Muscle layer of colon (tissue), 2 donors: Measurements from ENCODE around the gene CRYGA.

Source experiments
- H3K27ac ChIP-seq: one replicate; pipeline ENCODE4 v1.7.0; 2013; ENCODE audit warnings: low read depth, mild to moderate bottlenecking, low read length, moderate library complexity
- H3K27me3 ChIP-seq, 2 donors: one replicate each; pipeline ENCODE4 v1.7.0; 2013; ENCODE audit warnings: low read length in 2 of 2, mild to moderate bottlenecking in 2 of 2; ENCODE audit not compliant: insufficient read depth in 2 of 2, control insufficient read depth in 1 of 2
- H3K36me3 ChIP-seq: one replicate; pipeline ENCODE4 v1.7.0; 2013; ENCODE audit warnings: mild to moderate bottlenecking, low read length; ENCODE audit not compliant: insufficient read depth
- H3K4me1 ChIP-seq: one replicate; pipeline ENCODE4 v1.7.0; 2013; ENCODE audit warnings: mild to moderate bottlenecking, low read length; ENCODE audit not compliant: insufficient read depth
- H3K4me3 ChIP-seq, 2 donors: one replicate each; pipeline ENCODE4 v1.7.0; 2013; ENCODE audit warnings: low read length in 2 of 2, low read depth in 1 of 2, mild to moderate bottlenecking in 1 of 2, moderate library complexity in 1 of 2
- H3K9ac ChIP-seq: one replicate; pipeline ENCODE4 v1.7.0; 2013; ENCODE audit warnings: low read length
- H3K9me3 ChIP-seq: one replicate; pipeline ENCODE4 v1.7.0; 2013; ENCODE audit warnings: mild to moderate bottlenecking, low read length
- donor health status: abdominal sarcoma.
- donor health status: Adenocarcinoma of cecum.

Gene CRYGA, protein sequence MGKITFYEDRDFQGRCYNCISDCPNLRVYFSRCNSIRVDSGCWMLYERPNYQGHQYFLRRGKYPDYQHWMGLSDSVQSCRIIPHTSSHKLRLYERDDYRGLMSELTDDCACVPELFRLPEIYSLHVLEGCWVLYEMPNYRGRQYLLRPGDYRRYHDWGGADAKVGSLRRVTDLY

DNA sequence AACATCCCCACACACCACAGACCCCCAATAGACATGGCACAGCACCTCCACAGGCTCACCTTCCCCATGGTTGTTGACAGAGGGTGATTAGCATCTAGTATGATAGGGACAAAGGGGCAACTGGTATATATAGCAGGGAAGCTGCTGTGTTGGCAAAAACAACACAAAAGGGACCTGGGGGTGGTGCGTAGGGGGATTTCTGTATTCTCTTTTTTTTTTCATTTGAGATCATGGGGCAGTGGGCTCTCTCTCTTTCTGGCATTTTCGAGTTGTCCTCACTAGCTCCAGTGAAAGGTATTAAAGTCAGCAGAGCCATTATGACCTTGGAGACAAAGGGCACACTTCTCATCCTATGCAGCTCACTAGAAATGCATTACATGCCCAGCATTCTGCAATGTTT lies at the start of gene CRYGA:
Gene CRYGA (minus strand): TSS at position 101 of the 400 bp plus-strand sequence. CDS start 33 bp downstream, at position 68.
- no peaks in the 10 kb centered on the region for H3K36me3 ChIP-seq

DNA sequence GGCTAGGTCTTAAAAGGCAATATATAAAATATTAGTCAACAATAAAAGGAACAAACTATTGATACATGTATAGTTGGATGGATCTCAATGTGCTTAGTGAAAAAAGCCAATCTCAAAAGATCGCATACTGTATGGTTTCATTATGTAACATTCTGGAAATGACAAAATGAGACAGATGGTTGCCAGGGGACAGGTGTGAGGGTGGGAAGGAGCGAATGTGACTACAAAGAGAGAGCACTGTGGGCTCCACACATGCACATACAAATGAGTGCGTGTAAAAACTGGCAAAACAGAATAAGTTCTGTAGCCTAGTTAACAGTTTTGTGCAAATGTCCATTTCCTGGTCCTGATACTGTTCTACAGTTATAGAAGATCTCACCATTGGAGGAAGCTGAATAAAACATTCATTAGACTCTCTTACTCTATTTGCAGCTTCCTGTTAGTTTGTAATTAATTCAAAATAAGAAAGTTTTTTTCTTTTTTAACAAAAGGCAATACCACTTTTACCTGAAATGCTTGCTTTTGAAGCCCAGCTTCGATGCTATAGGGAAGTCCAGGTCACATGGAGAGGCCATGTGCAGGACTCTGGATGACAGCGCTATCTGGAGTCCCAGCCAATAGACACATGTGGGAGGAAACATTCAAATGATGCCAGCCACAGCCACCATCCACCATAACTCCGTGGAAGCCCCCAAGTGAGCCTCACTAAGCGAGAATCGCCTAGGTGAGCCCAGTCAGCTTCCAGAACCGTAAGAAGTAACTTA lies 47.5 kb upstream of the CRYGA start:
- Histone ChIP-seq H3K27ac (no peak overlapping the region), H3K27me3 (no peaks in the 10 kb centered on the region), H3K36me3 (no peaks in the 10 kb centered on the region), H3K9me3 (no peaks in the 10 kb centered on the region), H3K9ac (no peak overlapping the region), H3K4me1 (no peaks in the 10 kb centered on the region), H3K4me3 (no peak overlapping the region)

More for the DNA sequence above, at the start of gene CRYGA:
- Histone ChIP-seq H3K9me3 (no peaks in the 10 kb centered on the region), H3K4me1 (no peaks in the 10 kb centered on the region), H3K27me3 (no peaks in the 10 kb centered on the region), H3K27ac (no peak within 1 kb of the TSS), H3K4me3 (no peak within 1 kb of the TSS), H3K9ac (no peak within 1 kb of the TSS)

DNA sequence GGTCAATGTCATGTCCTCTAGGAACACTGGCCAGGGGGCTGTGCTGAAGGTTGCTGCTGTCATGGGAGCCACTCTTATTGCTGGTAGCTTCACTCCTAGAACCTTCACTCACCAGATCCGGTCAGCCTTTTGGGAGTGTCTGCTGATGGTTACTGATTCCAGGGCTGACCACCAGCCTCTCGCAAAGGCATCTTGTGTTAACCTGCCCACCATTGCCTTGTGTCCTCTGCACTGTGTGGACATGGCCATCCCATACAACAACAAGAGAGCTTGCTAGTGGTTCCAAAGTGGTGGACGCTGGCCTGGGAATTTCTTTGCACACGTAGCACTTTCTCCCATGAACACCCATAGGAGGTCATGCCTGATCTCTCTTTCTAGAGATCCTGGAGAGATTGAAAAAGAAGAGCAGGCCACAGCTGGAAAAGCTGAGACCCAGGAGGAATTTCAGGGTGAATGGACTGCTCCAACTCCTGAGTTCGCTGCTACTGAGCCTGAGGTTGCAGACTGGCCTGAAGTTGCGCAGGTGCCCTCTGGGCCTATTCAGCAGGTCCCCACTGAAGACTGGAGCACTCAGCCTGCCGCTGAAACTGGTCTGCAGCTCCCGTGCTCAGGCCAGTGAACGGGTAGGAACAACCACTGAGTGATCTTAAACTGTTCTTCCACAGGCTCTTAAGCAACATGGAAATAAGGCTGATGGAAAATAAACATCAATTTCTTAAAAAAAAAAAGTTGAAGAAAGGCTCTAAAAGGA lies 45.1 kb upstream of the CRYGA start:
- H3K27ac ChIP-seq, result no peak overlapping the region
- no peaks in the 10 kb centered on the region for H3K9me3 ChIP-seq

DNA sequence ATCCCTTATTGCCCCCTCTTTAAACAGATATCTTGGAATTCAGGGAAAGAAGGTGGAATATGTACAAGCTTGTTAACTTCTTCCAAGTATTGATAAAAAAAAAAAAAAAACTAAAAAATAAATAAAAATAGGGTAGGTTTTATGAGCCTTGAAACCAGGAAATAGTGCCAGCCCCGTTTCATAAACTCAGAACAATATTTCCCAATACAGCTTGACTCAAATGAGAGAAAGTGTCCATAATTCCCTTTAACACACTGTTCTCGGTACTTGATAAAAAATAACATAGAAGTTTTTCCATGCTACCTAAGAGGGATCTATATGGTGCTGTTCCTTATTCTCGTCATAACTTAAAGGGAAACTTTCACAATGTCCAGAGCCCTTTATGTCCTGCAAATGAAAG lies 44.4 kb upstream of the CRYGA start:
- Histone ChIP-seq H3K27me3 (no peaks in the 10 kb centered on the region), H3K36me3 (no peaks in the 10 kb centered on the region), H3K4me1 (no peaks in the 10 kb centered on the region), H3K4me3 (no peak overlapping the region), H3K27ac (no peak overlapping the region), H3K9me3 (no peaks in the 10 kb centered on the region), H3K9ac (no peak overlapping the region)

More for the DNA sequence above, 45.1 kb upstream of the CRYGA start:
- no peaks in the 10 kb centered on the region for H3K4me1 ChIP-seq
- no peaks in the 10 kb centered on the region for H3K27me3 ChIP-seq
- H3K36me3 ChIP-seq, result no peaks in the 10 kb centered on the region
- H3K9ac ChIP-seq, result no peak overlapping the region
- no peak overlapping the region for H3K4me3 ChIP-seq

DNA sequence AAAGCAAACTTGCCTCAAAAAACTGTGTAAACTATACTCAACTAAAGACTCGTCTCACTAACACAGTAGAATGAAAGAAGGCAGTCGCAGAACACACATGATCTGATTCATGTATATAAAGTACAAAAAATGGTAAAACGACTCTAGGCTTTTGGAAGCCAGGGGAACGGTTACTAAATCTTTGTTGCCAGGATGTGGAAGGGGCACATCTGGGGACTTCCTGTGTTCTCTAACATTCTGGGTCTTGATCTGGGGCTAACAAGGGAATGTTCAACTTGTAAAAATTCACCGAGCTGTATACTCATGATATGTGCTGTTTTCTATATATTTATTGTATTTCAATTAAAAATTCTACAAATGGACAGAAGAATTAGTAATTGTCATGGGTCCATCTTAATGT lies 40.8 kb upstream of the CRYGA start:
- Histone ChIP-seq H3K36me3 (no peaks in the 10 kb centered on the region), H3K4me3 (no peak overlapping the region), H3K4me1 (no peaks in the 10 kb centered on the region), H3K27me3 (no peaks in the 10 kb centered on the region), H3K9me3 (no peaks in the 10 kb centered on the region), H3K9ac (no peak overlapping the region), H3K27ac (no peak overlapping the region)

DNA sequence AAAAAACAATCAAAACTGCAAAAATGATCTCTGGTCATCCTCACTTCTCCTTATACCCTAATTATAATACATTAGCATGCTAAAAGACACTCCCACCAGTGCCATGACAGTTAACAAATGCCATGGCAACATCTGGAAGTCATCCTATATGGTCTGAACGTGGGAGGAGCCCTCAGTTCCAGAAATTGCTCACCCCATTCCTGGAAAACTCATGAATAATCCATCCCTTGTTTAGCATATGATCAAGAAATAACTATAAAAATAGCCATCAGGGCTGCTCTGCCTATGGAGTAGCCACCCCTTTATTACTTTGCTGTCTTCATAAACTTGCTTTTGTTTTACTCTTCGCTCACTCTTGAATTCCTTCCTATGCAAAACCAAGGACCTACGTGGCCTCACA lies 32.1 kb upstream of the CRYGA start:
- H3K4me3 ChIP-seq, result no peak overlapping the region
- no peaks in the 10 kb centered on the region for H3K27me3 ChIP-seq
- H3K4me1 ChIP-seq, result no peaks in the 10 kb centered on the region
- H3K27ac ChIP-seq, result no peak overlapping the region
- H3K36me3 ChIP-seq, result no peaks in the 10 kb centered on the region
- H3K9me3 ChIP-seq, result no peaks in the 10 kb centered on the region
- H3K9ac ChIP-seq, result no peak overlapping the region

DNA sequence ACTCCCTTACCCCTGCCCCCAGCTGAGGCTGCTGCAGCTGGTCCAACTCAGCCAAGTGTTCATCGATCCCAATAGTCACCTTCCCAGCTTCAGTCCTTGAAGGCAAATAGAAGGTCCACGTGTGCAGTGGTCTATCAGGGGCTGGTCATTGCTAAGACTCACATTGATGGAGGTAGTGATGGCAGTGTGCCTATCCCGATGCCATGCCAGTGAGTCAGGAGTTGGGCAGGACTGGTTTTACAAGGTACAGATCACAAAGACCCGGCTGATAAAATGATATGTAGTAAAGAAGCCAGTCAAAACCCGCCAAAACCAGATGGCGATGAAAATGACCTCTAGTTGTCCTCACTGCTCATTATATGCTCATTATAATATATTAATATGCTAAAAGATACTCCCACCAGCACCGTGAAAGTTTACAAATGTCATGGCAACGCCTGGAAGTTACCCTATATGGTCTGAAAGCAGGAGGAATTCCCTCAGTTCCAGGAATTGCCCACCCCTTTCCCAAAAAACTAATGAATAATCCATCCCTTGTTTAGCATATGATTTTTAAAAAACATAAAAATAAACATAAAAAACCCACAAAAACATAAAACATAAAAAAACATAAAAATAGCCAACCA lies 29.3 kb upstream of the CRYGA start:
- H3K4me3 ChIP-seq, result no peak overlapping the region
- H3K27ac ChIP-seq, result no peak overlapping the region
- no peaks in the 10 kb centered on the region for H3K9me3 ChIP-seq
- no peaks in the 10 kb centered on the region for H3K27me3 ChIP-seq
- H3K9ac ChIP-seq, result no peak overlapping the region
- H3K4me1 ChIP-seq, result no peaks in the 10 kb centered on the region
- H3K36me3 ChIP-seq, result no peaks in the 10 kb centered on the region

DNA sequence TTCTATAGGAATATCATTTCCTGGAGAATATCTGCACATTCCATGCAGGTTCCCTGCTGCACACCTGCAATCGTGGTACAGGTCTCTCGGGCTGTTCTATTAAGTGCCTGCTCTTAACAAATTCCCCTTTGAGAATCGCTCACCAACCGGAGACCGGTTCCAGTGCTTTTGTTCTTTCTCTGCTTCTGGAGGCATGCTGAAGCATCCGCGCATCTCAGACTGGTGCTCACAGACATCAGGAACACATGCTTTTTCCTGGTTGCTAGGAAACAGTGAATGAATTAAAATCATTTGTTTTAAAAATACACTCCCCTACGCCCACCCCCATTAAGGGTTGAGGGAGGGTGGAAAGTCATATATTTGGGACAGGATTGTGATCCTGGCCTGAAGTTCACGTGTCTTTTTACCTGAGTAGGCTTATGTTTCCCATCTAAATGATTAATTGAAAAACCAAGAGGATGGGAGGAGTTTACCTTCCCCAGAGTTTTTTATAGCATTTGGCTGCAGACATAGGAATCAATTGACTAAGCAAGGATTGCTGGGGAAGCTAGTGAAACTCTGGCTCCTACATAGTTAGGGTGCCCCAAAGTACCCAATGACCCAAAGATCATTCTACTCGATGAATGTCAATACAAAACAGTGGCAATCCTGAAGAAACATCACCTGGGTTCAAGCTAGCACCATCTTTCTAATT lies 26.6 kb upstream of the CRYGA start, which contains the start of gene C2orf80:
Gene C2orf80 (minus strand): TSS at position 221 of the 694 bp plus-strand sequence. CDS start 3,044 bp downstream, outside the sequence.
- H3K9ac ChIP-seq, result no peak within 1 kb of the TSS
- no peaks in the 10 kb centered on the region for H3K36me3 ChIP-seq
- H3K4me3 ChIP-seq, result no peak within 1 kb of the TSS
- H3K9me3 ChIP-seq, result no peaks in the 10 kb centered on the region
- no peaks in the 10 kb centered on the region for H3K4me1 ChIP-seq
- no peaks in the 10 kb centered on the region for H3K27me3 ChIP-seq
- no peak within 1 kb of the TSS for H3K27ac ChIP-seq

DNA sequence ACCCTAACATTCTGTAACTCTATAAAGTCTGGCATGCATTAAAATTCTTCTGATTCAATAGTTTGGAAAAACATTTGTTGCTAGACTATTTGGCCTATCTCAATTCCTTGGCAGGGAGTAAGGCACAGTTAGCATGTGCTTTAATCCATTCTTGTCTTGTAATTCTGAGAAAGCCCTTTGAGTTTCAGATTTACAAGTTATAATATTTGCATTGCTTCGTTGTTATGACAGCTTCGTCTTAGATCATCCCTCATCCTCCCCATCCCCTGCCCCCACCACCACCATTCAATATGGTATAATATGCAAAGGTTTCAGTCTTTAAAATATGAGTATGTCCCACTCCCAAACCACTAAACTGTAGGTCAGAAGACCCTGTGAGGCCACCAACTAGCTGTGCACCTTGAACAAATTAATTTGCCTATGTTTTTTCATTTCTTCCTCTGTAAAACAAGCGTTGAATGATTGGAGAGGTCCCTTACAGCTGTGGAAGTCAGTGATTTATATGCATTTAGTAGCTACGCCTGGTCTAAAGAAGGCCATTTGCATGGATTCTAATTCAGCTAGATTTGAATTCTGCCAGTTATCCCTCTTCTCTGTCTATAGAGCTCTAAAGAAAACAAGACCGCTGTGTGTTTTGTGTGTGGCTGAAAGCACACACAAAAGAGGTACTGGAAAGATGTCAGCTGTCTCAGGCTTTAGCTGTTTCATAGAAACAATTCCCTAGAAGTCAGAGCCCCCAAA lies 25.9 kb upstream of the CRYGA start:
- no peak overlapping the region for H3K4me3 ChIP-seq
- H3K27me3 ChIP-seq, result no peaks in the 10 kb centered on the region
- no peaks in the 10 kb centered on the region for H3K36me3 ChIP-seq
- no peak overlapping the region for H3K9ac ChIP-seq
- no peak overlapping the region for H3K27ac ChIP-seq
- no peaks in the 10 kb centered on the region for H3K9me3 ChIP-seq
- H3K4me1 ChIP-seq, result no peaks in the 10 kb centered on the region

DNA sequence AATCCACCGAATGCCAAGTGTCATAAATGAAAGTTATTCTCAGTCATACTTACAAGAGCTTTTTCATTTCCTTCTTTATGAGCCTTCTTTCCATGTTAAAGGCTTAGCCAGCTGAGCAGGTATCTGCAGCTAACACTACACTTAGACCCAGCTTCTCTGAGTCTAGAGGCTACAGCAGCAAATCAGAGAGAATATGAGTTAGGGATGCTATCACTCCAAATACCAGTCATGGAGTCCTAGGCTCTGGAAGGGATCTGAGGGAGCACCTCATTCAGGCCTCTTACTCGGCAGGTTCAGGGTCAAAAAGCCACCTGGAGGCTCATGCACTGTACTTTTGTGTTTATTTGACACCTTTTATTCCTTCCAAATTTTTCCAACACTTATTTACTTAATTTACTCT lies 23.5 kb upstream of the CRYGA start:
- no peak overlapping the region for H3K9ac ChIP-seq
- H3K27me3 ChIP-seq, result no peaks in the 10 kb centered on the region
- H3K4me1 ChIP-seq, result no peaks in the 10 kb centered on the region
- H3K27ac ChIP-seq, result no peak overlapping the region
- H3K9me3 ChIP-seq, result no peaks in the 10 kb centered on the region
- H3K4me3 ChIP-seq, result no peak overlapping the region
- H3K36me3 ChIP-seq, result no peaks in the 10 kb centered on the region
